ENCODE measurements around the gene FITM2. TPM values are rescaled to one million over a fixed set of nuclear protein-coding genes. Genes with fewer than 3 reads are reported as not detected.

Gene FITM2, protein sequence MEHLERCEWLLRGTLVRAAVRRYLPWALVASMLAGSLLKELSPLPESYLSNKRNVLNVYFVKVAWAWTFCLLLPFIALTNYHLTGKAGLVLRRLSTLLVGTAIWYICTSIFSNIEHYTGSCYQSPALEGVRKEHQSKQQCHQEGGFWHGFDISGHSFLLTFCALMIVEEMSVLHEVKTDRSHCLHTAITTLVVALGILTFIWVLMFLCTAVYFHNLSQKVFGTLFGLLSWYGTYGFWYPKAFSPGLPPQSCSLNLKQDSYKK
- 0.76 TPM for polyA plus RNA-seq (2012; ENCODE audit: missing spikeins)

DNA sequence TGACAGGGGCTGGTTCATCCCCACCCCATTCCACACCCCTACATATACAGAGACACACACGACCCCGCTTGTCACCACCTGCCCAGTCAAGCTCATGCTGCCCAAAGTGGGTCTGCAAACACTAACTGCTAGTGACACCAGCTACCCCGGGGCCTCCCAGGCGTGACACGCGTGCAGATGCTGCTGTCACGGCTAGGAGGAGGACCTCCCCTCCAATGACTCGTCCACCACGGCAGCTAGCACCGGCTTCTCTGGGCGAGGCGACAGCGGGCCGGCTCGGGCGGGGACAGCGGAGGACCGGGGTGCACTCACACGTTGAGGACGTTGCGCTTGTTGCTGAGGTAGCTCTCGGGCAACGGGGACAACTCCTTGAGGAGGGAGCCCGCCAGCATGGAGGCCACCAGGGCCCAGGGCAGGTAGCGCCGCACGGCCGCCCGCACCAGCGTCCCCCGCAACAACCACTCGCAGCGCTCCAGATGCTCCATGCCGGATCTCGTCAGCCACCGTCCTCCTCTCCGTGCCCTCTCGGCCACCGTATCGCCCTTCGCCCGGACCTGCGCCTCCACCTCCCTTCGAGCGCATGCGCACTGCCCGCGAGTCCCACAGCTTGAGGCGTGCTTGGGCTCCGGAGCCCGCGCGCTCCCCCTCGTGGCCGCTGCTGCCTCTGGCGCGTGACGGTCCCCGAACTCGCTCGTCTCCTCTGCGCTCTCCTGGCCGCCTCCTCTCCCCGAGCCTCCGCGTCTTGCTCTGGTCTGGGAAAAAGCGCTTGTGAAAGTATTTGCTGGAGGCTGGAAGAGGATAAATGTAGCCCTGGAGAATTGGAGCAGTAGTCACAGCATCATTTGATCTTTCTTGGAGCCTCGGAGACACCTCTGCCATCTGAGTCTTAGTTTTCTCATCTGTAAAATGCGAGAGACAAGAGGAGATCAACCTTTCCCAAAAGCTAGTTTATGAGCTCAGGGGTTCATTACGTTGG, at the start of gene FITM2:
Gene FITM2, minus strand, starts transcription at position 539 of the 976 bp plus-strand sequence. Its CDS starts 54 bp downstream, at position 485.
- DNase-seq (ENCODE audit: insufficient read length): peak; percentile 99
- FAIRE-seq: peak; percentile 94
- no peak for TF ChIP-seq POLR2AphosphoS5 (IDR thresholded peaks at IDR 0.05; ENCODE audit: low read depth, low read length)
- TF ChIP-seq POLR2A (IDR thresholded peaks at IDR 0.05; ENCODE audit: low read depth, low read length): no peak
- no peak; the same call in 1 of the 2 replicates for TF ChIP-seq TAF1 (IDR thresholded peaks at IDR 0.05; ENCODE audit: borderline replicate concordance, low read depth, low read length)

DNA sequence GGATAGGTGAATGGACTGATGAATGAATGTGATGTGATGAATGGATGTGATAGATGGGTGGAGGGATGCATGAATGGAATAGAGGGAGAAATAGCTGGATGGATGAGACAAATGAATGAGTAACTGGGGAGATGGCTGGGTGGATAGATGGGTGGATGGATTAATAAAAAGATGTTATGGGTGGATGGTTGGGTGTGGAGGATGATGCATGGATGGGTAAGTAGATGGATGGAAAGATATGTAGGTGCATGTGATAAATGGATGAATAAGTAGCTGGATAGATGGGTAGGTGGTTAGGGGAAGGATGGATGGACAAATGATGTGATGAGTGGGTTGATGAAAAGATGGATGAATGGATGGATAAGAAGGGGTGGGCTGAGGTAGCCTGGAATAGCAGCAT, 49.2 kb upstream of the FITM2 start:
- DNase-seq (ENCODE audit: insufficient read length) (no peak), FAIRE-seq (no peak)
- TF ChIP-seq TAF1 (IDR thresholded peaks at IDR 0.05; ENCODE audit: borderline replicate concordance, low read depth, low read length) (no peak), POLR2A (IDR thresholded peaks at IDR 0.05; ENCODE audit: low read depth, low read length) (no peak), POLR2AphosphoS5 (IDR thresholded peaks at IDR 0.05; ENCODE audit: low read depth, low read length) (no peak)

DNA sequence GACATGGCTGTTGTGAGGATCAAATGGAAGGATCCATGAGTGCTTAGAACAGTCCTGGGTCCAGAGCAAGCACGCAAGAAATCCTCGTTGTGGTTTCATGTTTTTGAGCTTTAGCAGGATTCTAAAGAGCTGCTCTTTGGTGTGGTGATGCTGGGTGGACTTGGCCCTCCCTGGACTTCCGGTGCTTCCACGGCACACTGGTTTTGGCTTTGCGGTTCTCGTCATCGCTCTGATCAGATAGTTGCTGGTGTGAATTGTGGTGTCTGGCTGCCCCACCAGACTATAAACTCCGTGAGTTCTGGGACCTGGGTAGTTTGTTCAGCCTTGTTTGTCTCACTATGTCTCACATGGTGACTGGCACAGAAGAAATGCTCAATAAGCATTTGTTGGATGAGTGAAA, 47.8 kb upstream of the FITM2 start:
- no peak for TF ChIP-seq POLR2A (IDR thresholded peaks at IDR 0.05; ENCODE audit: low read depth, low read length)
- TF ChIP-seq POLR2AphosphoS5 (IDR thresholded peaks at IDR 0.05; ENCODE audit: low read depth, low read length): no peak
- no peak for TF ChIP-seq TAF1 (IDR thresholded peaks at IDR 0.05; ENCODE audit: borderline replicate concordance, low read depth, low read length)
- DNase-seq (ENCODE audit: insufficient read length): no peak
- no peak for FAIRE-seq

DNA sequence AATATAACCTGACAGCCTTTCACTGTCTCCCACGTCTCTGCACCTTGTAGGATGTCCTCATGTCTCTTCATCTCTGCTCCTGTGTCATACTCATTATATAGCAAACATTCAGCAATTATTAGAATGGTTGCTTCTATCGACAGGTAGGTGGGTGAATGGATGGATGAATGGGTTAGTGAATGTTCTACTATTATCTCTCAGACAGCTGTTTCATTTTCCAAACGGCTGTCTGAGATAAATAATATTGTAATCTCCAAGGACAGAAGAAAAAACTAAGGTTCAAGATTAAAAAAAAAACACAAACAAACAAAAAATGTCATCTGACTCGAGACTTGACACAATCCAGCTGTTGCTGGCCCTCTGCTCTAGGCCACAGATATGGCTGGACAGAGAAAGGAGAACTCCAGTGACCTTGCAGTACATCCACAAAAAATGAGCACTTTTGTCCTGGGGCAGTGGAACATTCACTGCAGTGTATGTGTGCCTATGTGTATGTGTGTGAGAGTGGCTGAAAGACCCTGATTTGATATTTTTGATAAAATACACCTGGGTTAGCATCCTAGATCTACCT, 46.6 kb upstream of the FITM2 start:
- DNase-seq (ENCODE audit: insufficient read length) (no peak), FAIRE-seq (no peak)
- TF ChIP-seq TAF1 (IDR thresholded peaks at IDR 0.05; ENCODE audit: borderline replicate concordance, low read depth, low read length) (no peak), POLR2A (IDR thresholded peaks at IDR 0.05; ENCODE audit: low read depth, low read length) (no peak), POLR2AphosphoS5 (IDR thresholded peaks at IDR 0.05; ENCODE audit: low read depth, low read length) (no peak)

DNA sequence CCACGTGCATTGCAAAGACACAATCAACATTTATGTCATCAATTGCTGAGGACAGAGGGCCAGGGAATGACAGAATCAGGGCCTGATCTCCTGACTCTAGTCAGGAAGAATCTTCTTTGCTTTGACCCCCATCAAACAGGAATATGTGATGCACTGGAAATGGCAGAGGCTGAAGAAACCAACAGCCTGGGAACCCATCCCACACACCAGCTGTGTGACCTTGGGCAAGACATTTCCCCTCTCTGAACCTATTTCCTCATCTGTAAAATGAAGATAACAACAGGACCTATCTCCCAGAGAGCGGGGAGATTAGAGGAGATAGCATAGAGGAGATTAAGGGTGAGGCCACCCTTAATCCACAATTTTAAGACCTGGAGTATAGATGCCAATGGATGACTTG, 46.0 kb upstream of the FITM2 start:
- FAIRE-seq (no peak), DNase-seq (ENCODE audit: insufficient read length) (no peak)

DNA sequence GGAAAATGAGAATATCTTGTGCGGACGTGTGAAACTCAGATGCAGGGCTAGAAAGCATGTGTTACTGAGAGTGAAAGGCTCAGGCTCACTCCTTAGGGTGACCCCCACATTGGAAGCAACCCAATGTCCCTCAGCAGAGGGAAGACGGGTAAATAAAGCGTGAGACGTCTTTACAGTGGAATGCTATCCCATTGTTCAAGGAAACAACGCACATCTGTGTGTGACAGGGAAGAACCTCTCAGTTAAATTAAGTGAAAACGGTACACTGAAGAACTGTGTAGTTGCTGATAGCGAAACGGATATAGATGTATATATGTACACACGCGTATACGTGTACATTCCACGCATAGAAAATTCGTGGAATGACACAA, 45.3 kb upstream of the FITM2 start:
- TF ChIP-seq POLR2AphosphoS5 (IDR thresholded peaks at IDR 0.05; ENCODE audit: low read depth, low read length) (no peak), TAF1 (IDR thresholded peaks at IDR 0.05; ENCODE audit: borderline replicate concordance, low read depth, low read length) (no peak), POLR2A (IDR thresholded peaks at IDR 0.05; ENCODE audit: low read depth, low read length) (no peak)
- FAIRE-seq (no peak), DNase-seq (ENCODE audit: insufficient read length) (no peak)

More for the DNA sequence above, 46.0 kb upstream of the FITM2 start:
- TF ChIP-seq POLR2A (IDR thresholded peaks at IDR 0.05; ENCODE audit: low read depth, low read length): no peak
- no peak for TF ChIP-seq TAF1 (IDR thresholded peaks at IDR 0.05; ENCODE audit: borderline replicate concordance, low read depth, low read length)
- TF ChIP-seq POLR2AphosphoS5 (IDR thresholded peaks at IDR 0.05; ENCODE audit: low read depth, low read length): no peak

DNA sequence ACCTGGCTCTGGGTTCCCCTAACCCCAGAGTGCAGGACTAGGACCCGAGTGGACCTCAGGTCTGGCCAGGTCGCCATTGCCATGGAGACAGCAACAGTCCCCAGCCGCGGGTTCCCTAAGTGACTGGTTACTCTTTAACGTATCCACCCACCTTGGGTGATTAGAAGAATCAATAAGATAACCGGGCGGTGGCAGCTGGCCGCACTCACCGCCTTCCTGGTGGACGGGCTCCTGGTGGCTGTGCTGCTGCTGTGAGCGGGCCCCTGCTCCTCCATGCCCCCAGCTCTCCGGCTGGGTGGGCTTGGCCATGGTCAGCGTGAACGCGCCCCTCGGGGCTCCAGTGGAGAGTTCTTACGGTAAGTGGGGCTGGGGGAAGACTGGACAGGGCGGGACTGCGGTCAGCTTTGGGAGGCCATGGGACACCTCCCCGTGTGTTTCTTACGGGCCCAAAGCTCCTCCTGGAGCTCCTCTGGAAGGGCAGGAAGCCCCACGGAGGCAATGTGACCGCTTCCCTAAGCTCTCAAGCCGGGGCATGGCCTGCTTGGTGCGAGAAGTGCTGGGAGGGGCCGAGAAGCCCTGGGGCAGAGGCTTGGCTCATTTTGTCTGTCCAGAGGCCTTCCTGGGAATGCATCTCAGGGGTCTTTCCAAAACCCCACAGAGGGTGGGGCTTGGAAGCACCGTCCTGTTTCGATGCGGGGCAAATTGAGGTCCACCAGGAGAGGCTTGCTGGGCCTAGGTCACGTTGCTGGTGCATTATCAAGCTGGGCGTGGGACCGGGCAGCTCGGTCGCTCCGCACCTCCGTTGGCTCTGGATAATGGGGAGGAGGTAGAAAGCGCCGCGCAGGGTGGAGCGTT, 44.7 kb upstream of the FITM2 start, which contains the start of gene HNF4A:
Gene HNF4A, plus strand, starts transcription at position 202 of the 855 bp plus-strand sequence. Its CDS starts 106 bp downstream, at position 308.
- DNase-seq (ENCODE audit: insufficient read length): no peak
- TF ChIP-seq POLR2A (IDR thresholded peaks at IDR 0.05; ENCODE audit: low read depth, low read length) (no peak), POLR2AphosphoS5 (IDR thresholded peaks at IDR 0.05; ENCODE audit: low read depth, low read length) (no peak)
- FAIRE-seq: no peak

DNA sequence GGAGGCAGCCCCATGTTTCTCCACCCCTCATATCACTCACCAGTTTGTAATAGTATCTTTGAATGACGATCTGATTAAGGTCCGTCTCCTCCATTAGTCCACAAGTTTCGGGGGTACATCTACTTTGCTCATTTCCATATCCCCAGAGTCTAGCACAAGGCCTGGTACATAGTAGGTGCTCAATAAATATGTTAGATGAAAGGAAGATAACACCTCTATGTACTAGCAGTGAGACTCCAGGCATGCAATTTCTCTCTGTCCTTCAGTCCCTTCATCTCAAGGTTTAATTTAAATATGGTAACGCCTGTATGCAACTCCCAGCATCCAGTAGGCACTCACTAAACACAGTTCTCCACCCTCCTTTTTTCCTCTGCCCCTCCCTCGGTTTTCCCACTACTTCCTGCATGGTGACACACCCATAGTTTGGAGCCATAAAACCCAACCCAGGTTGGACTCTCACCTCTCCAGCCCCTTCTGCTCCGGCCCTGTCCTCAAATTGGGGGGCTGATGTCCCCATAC, 44.0 kb upstream of the FITM2 start:
- FAIRE-seq (no peak), DNase-seq (ENCODE audit: insufficient read length) (no peak)
- TF ChIP-seq TAF1 (IDR thresholded peaks at IDR 0.05; ENCODE audit: borderline replicate concordance, low read depth, low read length) (no peak), POLR2A (IDR thresholded peaks at IDR 0.05; ENCODE audit: low read depth, low read length) (no peak), POLR2AphosphoS5 (IDR thresholded peaks at IDR 0.05; ENCODE audit: low read depth, low read length) (no peak)

DNA sequence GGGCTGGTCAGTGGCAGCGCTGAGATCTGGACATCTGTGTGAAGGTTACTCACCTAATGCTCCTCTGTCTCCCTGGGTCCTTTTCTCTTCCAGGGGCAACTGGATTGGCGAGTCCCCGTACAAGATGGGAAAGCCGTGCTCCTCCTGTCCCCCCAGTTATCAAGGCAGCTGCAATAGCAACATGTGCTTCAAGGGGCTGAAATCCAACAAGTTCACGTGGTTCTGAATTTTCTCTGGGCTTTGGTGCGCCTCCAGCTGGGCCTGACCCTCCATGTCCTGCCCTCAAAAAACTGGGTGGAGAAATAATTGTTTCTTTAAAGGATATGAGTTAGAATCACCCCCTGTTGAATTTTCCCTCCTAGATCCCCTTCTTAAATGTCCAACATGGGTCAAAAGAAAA, 39.6 kb upstream of the FITM2 start:
- FAIRE-seq: no peak
- no peak for TF ChIP-seq TAF1 (IDR thresholded peaks at IDR 0.05; ENCODE audit: borderline replicate concordance, low read depth, low read length)

DNA sequence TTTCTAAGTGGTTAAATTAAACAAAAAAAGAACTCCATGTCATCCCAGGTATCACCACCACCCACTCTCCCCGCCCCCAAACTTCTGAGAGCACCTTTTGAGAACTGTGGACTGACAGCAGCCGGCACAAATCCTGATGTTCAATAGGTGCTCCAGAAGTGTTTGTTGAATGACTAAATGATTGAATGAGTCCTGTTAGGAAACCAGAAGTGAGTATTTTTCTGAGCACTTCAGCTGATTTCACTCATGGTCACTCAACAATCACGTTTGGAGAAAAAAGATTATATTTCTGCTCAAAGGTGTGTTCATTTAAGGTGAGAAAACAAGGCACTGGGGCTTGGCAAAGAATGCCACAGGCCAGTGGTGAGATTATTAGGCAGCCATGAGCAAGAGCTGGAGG, 38.3 kb upstream of the FITM2 start:
- DNase-seq (ENCODE audit: insufficient read length) (no peak), FAIRE-seq (no peak)
- TF ChIP-seq TAF1 (IDR thresholded peaks at IDR 0.05; ENCODE audit: borderline replicate concordance, low read depth, low read length) (no peak), POLR2A (IDR thresholded peaks at IDR 0.05; ENCODE audit: low read depth, low read length) (no peak), POLR2AphosphoS5 (IDR thresholded peaks at IDR 0.05; ENCODE audit: low read depth, low read length) (no peak)

More for the DNA sequence above, 39.6 kb upstream of the FITM2 start:
- no peak for DNase-seq (ENCODE audit: insufficient read length)
